ENCODE data around the gene FNDC4.

DNA sequence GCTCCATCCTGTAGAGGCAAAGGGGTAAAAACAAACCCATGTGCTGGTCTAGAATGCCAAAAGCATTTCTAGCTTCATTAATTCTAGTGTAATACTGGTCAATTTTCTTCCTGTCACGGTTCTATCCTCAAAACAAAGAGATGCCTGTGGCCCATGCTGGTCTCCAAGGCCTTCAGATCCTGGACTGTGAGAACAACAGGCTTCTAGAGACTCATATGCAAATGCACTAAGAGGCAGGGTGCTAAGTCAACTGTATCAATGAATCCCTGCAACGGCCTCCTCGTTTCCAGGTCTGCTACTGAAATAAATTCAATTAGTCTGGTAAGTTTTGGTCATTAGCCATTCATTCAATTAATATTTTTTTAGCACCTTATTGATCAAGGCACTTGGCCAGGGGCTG, 9.5 kb downstream of the FNDC4 start:
- no peak for TF ChIP-seq SIN3A (IDR thresholded peaks at IDR 0.05; ENCODE audit: borderline replicate concordance, insufficient read depth, low read length)
- TF ChIP-seq, protein P1, sequence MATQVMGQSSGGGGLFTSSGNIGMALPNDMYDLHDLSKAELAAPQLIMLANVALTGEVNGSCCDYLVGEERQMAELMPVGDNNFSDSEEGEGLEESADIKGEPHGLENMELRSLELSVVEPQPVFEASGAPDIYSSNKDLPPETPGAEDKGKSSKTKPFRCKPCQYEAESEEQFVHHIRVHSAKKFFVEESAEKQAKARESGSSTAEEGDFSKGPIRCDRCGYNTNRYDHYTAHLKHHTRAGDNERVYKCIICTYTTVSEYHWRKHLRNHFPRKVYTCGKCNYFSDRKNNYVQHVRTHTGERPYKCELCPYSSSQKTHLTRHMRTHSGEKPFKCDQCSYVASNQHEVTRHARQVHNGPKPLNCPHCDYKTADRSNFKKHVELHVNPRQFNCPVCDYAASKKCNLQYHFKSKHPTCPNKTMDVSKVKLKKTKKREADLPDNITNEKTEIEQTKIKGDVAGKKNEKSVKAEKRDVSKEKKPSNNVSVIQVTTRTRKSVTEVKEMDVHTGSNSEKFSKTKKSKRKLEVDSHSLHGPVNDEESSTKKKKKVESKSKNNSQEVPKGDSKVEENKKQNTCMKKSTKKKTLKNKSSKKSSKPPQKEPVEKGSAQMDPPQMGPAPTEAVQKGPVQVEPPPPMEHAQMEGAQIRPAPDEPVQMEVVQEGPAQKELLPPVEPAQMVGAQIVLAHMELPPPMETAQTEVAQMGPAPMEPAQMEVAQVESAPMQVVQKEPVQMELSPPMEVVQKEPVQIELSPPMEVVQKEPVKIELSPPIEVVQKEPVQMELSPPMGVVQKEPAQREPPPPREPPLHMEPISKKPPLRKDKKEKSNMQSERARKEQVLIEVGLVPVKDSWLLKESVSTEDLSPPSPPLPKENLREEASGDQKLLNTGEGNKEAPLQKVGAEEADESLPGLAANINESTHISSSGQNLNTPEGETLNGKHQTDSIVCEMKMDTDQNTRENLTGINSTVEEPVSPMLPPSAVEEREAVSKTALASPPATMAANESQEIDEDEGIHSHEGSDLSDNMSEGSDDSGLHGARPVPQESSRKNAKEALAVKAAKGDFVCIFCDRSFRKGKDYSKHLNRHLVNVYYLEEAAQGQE (IDR thresholded peaks at IDR 0.05; ENCODE audit: insufficient read depth in 1 of 2, low read depth in 2 of 2, low read length in 2 of 2) = no peak
- no peak for TF ChIP-seq POLR2AphosphoS5 (IDR thresholded peaks at IDR 0.05; ENCODE audit: low read depth, low read length)
